A673 (cell line): ENCODE measurements around the gene CCDC17.
"Not testable (repeated sequence)": the region's sequence is repeated elsewhere in the genome, so short reads cannot be mapped to it uniquely, and the experiment has no call there.

Experiments used
- CTCF ChIP-seq: fragments of 300-800, 200-600 bp; sonication (generic); conservative IDR thresholded peaks from 2 replicates; pipeline ENCODE4 v1.5.1; 2017; ENCODE audit warnings: low read depth, mild to moderate bottlenecking, antibody characterized with exemption, low read length, moderate library complexity, mixed read lengths
- EZH2 ChIP-seq: fragments of 200-600 bp; sonication (generic); IDR thresholded peaks from 2 replicates; pipeline ENCODE4 v1.6.1; 2017; ENCODE audit warnings: borderline replicate concordance, low read depth, mild to moderate bottlenecking, mixed read lengths, antibody characterized with exemption, low read length; ENCODE audit not compliant: poor library complexity, severe bottlenecking

GRCh38 chr1:45596765-45597164 lies 27.1 kb downstream of the CCDC17 start:
- TF ChIP-seq CTCF, EZH2: not testable (repeated sequence)
